Endodermal cell (in vitro differentiated cells): ENCODE data around the gene ATP1B1. TPM values are rescaled to one million over a fixed set of nuclear protein-coding genes. Genes with fewer than 3 reads are reported as not detected.

Experiments
- DNase-seq: peaks from one replicate; pipeline ENCODE4 v3.0.0-alpha.2; 2017
- H3K27ac ChIP-seq: 2 replicates; pipeline ENCODE4 v1.5.1; 2013; ENCODE audit warnings: mild to moderate bottlenecking, low read depth, low read length, moderate library complexity
- H3K27me3 ChIP-seq: 2 replicates; pipeline ENCODE4 v1.6.1; 2013; ENCODE audit warnings: mild to moderate bottlenecking, low read length, moderate library complexity; ENCODE audit not compliant: insufficient read depth, control insufficient read depth, poor library complexity, severe bottlenecking
- H3K36me3 ChIP-seq: 2 replicates; pipeline ENCODE4 v1.7.0; 2013; ENCODE audit warnings: mild to moderate bottlenecking, low read length, moderate library complexity; ENCODE audit not compliant: control insufficient read depth, insufficient read depth
- H3K4me1 ChIP-seq: one replicate; pipeline ENCODE4 v1.7.0; 2013; ENCODE audit warnings: low read length; ENCODE audit not compliant: control insufficient read depth, insufficient read depth
- H3K4me3 ChIP-seq: 2 replicates; pipeline ENCODE4 v1.5.1; 2013; ENCODE audit warnings: mild to moderate bottlenecking, low read length, moderate library complexity
- H3K9ac ChIP-seq: 2 replicates; pipeline ENCODE4 v1.6.1; 2013; ENCODE audit warnings: mild to moderate bottlenecking, low read length, moderate library complexity; ENCODE audit not compliant: poor library complexity, severe bottlenecking; ENCODE audit errors: extremely low read depth
- H3K9me3 ChIP-seq: 2 replicates; pipeline ENCODE4 v1.6.1; 2013; ENCODE audit warnings: mild to moderate bottlenecking, low read length, moderate library complexity; ENCODE audit not compliant: control insufficient read depth
- H3K27ac Mint-ChIP-seq: 2 replicates; pipeline ENCODE4 v1.8.0; 2020; ENCODE audit warnings: mixed read lengths
- H3K27me3 Mint-ChIP-seq: 2 replicates; pipeline ENCODE4 v1.8.0; 2021; ENCODE audit warnings: mild to moderate bottlenecking, mixed read lengths; ENCODE audit not compliant: insufficient read depth
- H3K36me3 Mint-ChIP-seq: 2 replicates; pipeline ENCODE4 v1.8.0; 2020; ENCODE audit warnings: low read depth, mixed read lengths
- H3K4me1 Mint-ChIP-seq: 2 replicates; pipeline ENCODE4 v1.8.0; 2020; ENCODE audit warnings: mixed read lengths
- H3K4me3 Mint-ChIP-seq: 2 replicates; pipeline ENCODE4 v1.8.0; 2020; ENCODE audit warnings: mild to moderate bottlenecking, moderate library complexity, mixed read lengths
- H3K9me3 Mint-ChIP-seq: 2 replicates; pipeline ENCODE4 v1.8.0; 2020; ENCODE audit warnings: mild to moderate bottlenecking, mixed read lengths
- whole genome bisulfite sequencing, 2 experiments: methylation state at CpG; one replicate each; pipeline versions ENCODE4 v1.1.5 to v1.1.7; 2013; ENCODE audit warnings: missing lambda C conversion rate in 2 of 2, mixed read lengths in 1 of 2; ENCODE audit not compliant: insufficient coverage in 1 of 2, insufficient read length in 1 of 2; 5-methylcytosine and 5-hydroxymethylcytosine counted together
- total RNA-seq, 2 donors: library from RNA; stranded (reverse); fragmentation: NEBNext Ultra II Directional in 1 of 2; extraction: Animal tissue kit (Norgen Biotek cat#: 25700) in 1 of 2; gene quantifications; 2 replicates in 1 of 2; 3 replicates in 1 of 2; pipeline ENCODE4 v1.2.1, GENCODE V29; 2021
- TF ChIP-seq, protein P1 (sequence below): fragments of 200-600 bp; sonication (generic); conservative IDR thresholded peaks from 2 replicates; pipeline ENCODE4 v1.5.0; 2021; ENCODE audit warnings: antibody characterized with exemption, mild to moderate bottlenecking

ATP1B1 gene
- total RNA-seq, 2 donors from 2014 or later = 49.9 to 56.3 TPM

GRCh38 chr1:169138866-169139670 is 32.6 kb downstream of the ATP1B1 start:
- H3K36me3 Mint-ChIP-seq = no peaks in the 10 kb centered on the region
- no peaks in the 10 kb centered on the region for H3K27me3 Mint-ChIP-seq
- Histone ChIP-seq H3K27ac (no peak overlapping the region), H3K4me3 (no peak overlapping the region), H3K27me3 (no peaks in the 10 kb centered on the region), H3K9ac (no peak overlapping the region), H3K4me1 (no peaks in the 10 kb centered on the region), H3K9me3 (no peaks in the 10 kb centered on the region), H3K36me3 (peaks cover 5% of the 10 kb centered on the region)
- H3K27ac Mint-ChIP-seq = no peak overlapping the region
- H3K4me3 Mint-ChIP-seq = no peak overlapping the region
- DNase-seq = no peak
- H3K4me1 Mint-ChIP-seq = peaks cover 7% of the 10 kb centered on the region
- H3K9me3 Mint-ChIP-seq = no peaks in the 10 kb centered on the region
- TF ChIP-seq, protein P1, sequence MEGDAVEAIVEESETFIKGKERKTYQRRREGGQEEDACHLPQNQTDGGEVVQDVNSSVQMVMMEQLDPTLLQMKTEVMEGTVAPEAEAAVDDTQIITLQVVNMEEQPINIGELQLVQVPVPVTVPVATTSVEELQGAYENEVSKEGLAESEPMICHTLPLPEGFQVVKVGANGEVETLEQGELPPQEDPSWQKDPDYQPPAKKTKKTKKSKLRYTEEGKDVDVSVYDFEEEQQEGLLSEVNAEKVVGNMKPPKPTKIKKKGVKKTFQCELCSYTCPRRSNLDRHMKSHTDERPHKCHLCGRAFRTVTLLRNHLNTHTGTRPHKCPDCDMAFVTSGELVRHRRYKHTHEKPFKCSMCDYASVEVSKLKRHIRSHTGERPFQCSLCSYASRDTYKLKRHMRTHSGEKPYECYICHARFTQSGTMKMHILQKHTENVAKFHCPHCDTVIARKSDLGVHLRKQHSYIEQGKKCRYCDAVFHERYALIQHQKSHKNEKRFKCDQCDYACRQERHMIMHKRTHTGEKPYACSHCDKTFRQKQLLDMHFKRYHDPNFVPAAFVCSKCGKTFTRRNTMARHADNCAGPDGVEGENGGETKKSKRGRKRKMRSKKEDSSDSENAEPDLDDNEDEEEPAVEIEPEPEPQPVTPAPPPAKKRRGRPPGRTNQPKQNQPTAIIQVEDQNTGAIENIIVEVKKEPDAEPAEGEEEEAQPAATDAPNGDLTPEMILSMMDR = peak; percentile 37
- 95% methylated on average over 2 of the region's 2 CpGs; no CpG with 5 or more reads in 1 of the 2 experiments for WGBS, 2 experiments

DNA sequence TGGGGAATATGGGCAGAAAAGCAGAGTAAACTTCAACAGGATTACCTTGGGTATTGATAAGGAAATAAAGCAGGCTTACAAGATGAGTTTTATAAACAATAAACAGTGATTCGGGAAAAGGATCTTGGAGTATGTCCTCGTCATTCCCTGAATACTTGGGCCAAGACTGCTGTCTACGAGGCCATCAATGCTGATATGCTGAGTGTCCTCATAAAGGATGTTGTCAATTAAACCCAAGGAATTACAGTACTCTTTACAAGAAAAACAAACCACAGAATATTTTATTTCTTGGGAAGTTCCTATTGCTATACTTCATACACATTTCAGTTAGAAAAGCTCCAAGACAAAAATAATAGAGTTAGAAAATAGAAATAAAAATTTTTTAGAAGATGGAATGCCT is 34.9 kb downstream of the ATP1B1 start:
- H3K27ac ChIP-seq = no peak overlapping the region
- 90 to 100% methylated on average over 2 to 3 of the region's 3 CpGs for WGBS, 2 experiments
- H3K27me3 Mint-ChIP-seq = no peaks in the 10 kb centered on the region
- no peaks in the 10 kb centered on the region for H3K27me3 ChIP-seq
- no peaks in the 10 kb centered on the region for H3K4me1 ChIP-seq
- no peak overlapping the region for H3K27ac Mint-ChIP-seq
- H3K4me3 Mint-ChIP-seq = no peak overlapping the region
- peaks cover 5% of the 10 kb centered on the region for H3K36me3 ChIP-seq
- no peaks in the 10 kb centered on the region for H3K9me3 ChIP-seq
- H3K36me3 Mint-ChIP-seq = no peaks in the 10 kb centered on the region
- H3K9me3 Mint-ChIP-seq = no peaks in the 10 kb centered on the region
- TF ChIP-seq, protein P1 = no peak
- DNase-seq = no peak
- H3K9ac ChIP-seq = no peak overlapping the region
- H3K4me3 ChIP-seq = no peak overlapping the region
- H3K4me1 Mint-ChIP-seq = peaks cover under 1% of the 10 kb centered on the region

DNA sequence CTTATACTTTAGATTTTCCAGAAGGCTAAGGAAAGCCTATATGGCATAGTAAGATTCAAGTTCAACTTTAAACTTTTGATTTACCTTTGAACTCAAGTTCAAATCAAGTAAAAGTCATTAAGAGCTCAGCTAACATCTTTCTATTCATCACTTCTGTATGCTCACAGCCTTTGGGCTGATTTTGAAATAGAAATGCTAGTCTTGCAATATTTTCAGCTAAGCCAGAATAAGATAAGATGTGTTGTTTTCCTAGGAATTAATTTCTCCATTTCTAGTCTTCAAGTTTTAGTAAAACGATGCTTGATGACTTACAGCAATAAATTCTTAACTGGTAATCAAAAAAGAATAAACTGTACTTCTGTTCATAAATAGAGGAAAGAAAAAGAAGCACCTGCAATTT is 35.6 kb downstream of the ATP1B1 start:
- H3K4me3 ChIP-seq = no peak overlapping the region
- H3K27ac Mint-ChIP-seq = no peak overlapping the region
- no peaks in the 10 kb centered on the region for H3K36me3 Mint-ChIP-seq
- H3K27me3 ChIP-seq = no peaks in the 10 kb centered on the region
- peaks cover 5% of the 10 kb centered on the region for H3K4me1 Mint-ChIP-seq
- TF ChIP-seq, protein P1 = no peak
- WGBS, 2 experiments = no CpG with 5 or more reads among the region's 1 CpG
- peaks cover 2% of the 10 kb centered on the region for H3K4me1 ChIP-seq
- no peaks in the 10 kb centered on the region for H3K27me3 Mint-ChIP-seq
- no peak for DNase-seq
- H3K36me3 ChIP-seq = peaks cover under 1% of the 10 kb centered on the region
- no peak overlapping the region for H3K9ac ChIP-seq
- no peaks in the 10 kb centered on the region for H3K9me3 ChIP-seq
- no peaks in the 10 kb centered on the region for H3K9me3 Mint-ChIP-seq
- H3K27ac ChIP-seq = no peak overlapping the region
- H3K4me3 Mint-ChIP-seq = no peak overlapping the region
